HUES48 (cell line): ENCODE results near the gene NACC2.
"Not testable (repeated sequence)": the region's sequence is repeated elsewhere in the genome, so short reads cannot be mapped to it uniquely, and the experiment has no call there.

ENCODE experiments used
- H3K27ac ChIP-seq: one replicate; pipeline ENCODE4 v1.7.0; 2013; ENCODE audit warnings: low read depth, low read length, inconsistent platforms
- H3K27me3 ChIP-seq: 2 replicates; pipeline ENCODE4 v1.6.1; 2013; ENCODE audit warnings: mild to moderate bottlenecking, low read length; ENCODE audit not compliant: control insufficient read depth, insufficient read depth
- H3K36me3 ChIP-seq: 2 replicates; pipeline ENCODE4 v1.6.1; 2013; ENCODE audit warnings: low read length; ENCODE audit not compliant: control insufficient read depth, insufficient read depth
- H3K4me1 ChIP-seq: 2 replicates; pipeline ENCODE4 v1.6.1; 2013; ENCODE audit warnings: mild to moderate bottlenecking, low read length; ENCODE audit not compliant: control insufficient read depth, insufficient read depth
- H3K4me3 ChIP-seq: 2 replicates; pipeline ENCODE4 v1.5.1; 2013; ENCODE audit warnings: mild to moderate bottlenecking, low read depth, low read length
- H3K9ac ChIP-seq: 2 replicates; pipeline ENCODE4 v1.6.1; 2013; ENCODE audit warnings: mild to moderate bottlenecking, low read depth, low read length, moderate library complexity
- H3K9me3 ChIP-seq: 2 replicates; pipeline ENCODE4 v1.6.1; 2013; ENCODE audit warnings: low read length; ENCODE audit not compliant: control insufficient read depth, insufficient read depth

NACC2 gene

DNA sequence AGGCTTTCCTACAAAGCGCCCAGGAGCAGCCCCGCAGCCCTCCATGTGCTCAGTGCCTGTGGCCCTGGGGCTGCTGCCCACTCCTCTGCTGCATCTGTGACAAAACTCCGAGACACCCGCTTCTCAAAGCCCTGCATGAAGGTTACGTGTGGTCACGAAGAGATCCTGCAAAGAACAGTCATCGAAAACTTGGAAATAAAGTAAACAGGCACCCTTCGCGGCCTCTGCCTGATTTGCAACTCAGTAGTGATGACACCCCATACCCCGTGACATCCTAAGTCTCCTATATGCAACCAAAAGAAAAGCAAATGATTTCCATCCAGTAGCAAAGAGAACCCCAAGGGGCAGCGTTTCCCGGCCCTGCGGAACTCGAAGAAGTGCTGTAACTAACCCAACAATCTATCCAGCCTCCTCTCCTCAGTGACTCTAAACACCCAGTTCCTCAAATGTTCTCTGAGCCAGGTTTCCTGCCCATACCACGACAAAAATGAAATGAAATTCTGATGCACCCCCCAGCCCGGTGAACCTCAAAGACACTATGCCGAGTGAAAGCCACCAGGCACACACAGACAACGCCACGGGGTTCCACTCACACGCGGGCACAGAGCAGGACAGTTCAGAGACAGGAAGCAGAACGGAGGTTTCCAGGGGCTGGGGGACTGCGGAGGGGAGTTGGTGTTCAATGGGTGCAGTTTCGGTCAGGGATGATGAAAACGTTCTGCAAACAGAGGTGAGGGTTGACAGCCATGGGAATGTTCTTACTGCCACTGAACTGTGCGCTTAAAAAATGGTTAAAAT, 19.0 kb downstream of the NACC2 start:
- Histone ChIP-seq H3K4me3 (no peak overlapping the region), H3K27me3 (no peaks in the 10 kb centered on the region), H3K9me3 (no peaks in the 10 kb centered on the region), H3K27ac (no peak overlapping the region), H3K9ac (no peak overlapping the region), H3K4me1 (no peaks in the 10 kb centered on the region), H3K36me3 (no peaks in the 10 kb centered on the region)

DNA sequence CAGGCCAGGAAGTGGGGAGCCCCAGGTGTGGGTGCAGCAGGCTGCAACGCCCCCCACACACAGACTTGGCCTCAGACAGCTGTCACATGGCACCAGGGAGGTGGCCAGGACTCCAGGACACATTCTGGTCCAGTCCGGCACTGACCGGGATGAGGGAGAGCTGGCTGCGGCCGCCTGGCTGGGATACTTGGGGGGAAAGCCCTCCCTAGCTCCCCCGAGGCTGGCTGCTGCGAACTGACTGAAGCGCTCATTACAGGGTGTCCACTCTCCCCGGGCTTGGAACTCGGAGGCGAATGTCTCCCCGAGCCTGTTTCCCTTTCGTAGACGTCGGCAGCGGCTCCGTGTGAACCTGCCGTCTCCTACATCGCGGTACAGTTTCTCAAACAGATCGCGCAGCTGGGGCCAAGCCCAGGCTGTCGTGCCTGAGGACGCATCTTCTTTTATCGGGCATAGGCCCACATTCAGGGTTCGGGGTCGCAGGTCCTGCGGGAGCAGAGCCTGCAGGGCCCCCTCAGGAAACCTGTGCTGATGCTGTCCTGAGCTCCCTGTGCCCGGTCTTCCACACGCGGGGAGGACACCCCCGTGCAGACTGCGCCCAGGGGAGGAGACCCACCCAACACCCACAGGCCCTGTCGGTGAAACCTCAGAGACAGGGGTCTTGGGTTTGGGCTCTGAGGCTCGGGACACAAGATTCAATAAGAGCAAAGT, 19.8 kb downstream of the NACC2 start:
- no peaks in the 10 kb centered on the region for H3K36me3 ChIP-seq
- H3K27ac ChIP-seq: no peak overlapping the region
- H3K9me3 ChIP-seq: no peaks in the 10 kb centered on the region
- H3K4me1 ChIP-seq: no peaks in the 10 kb centered on the region
- H3K4me3 ChIP-seq: no peak overlapping the region
- no peak overlapping the region for H3K9ac ChIP-seq
- no peaks in the 10 kb centered on the region for H3K27me3 ChIP-seq

DNA sequence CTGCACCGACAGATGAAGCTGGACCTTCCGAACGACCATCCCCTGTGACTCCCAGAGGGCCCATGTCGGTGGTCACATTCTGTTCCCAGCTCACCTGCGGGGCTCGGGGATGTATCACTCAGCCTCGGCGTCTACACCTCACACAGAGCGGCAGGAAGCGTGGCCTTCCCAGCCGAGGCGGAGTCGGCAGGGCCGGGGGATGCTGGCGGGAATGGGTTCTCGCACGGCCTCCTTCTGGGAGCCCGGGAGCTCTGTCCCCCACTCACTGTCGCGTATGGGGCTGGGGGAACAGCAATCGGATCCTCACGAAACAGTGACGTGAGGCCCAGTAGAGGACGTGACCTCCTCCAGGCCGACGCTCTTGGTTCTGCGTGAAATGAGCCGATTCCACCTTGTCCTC, 20.4 kb downstream of the NACC2 start:
- Histone ChIP-seq H3K36me3 (no peaks in the 10 kb centered on the region), H3K4me1 (no peaks in the 10 kb centered on the region), H3K27me3 (no peaks in the 10 kb centered on the region), H3K27ac (no peak overlapping the region), H3K9ac (no peak overlapping the region), H3K4me3 (no peak overlapping the region), H3K9me3 (no peaks in the 10 kb centered on the region)

DNA sequence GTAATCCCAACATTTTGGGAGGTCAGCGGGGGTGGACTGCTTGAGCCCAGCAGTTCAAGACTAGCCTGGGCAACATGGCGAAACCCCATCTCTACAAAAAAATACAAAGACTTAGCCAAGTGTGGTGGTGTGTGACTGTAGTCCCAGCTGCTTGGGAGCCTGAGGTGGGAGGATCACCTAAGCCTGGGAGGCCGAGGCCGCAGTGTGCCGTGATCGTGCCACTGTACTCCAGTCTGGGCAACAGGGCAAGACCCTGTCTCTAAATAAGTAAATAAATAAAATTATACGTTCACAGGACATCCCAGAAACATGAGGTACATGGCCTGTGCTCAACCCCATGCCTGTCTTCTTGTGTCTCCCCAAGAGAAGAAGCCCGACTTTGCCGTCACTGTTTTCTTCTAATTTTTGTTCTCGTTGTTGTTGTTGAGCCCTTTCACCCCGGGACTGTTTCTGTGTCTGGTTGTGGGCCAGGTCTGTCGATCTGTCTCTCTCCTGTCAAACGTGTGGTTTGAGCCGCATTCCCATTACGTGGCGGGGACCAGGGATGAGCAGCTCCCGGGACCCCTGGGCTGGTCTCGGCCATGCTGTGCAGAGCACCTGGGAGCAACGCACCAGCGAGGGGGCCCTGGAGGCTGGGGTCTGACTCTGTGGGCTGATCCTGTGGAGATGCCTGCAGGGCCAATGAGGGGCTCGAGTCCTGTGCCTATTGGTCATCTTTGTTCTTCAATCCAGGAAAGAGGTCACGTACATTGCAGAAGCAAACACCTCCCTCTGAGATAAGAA, 32.2 kb downstream of the NACC2 start:
- H3K4me1 ChIP-seq: peaks cover 14% of the 10 kb centered on the region
- H3K9ac ChIP-seq: no peak overlapping the region
- H3K27ac ChIP-seq: no peak overlapping the region
- H3K9me3 ChIP-seq: no peaks in the 10 kb centered on the region
- H3K27me3 ChIP-seq: no peaks in the 10 kb centered on the region
- no peak overlapping the region for H3K4me3 ChIP-seq
- no peaks in the 10 kb centered on the region for H3K36me3 ChIP-seq

DNA sequence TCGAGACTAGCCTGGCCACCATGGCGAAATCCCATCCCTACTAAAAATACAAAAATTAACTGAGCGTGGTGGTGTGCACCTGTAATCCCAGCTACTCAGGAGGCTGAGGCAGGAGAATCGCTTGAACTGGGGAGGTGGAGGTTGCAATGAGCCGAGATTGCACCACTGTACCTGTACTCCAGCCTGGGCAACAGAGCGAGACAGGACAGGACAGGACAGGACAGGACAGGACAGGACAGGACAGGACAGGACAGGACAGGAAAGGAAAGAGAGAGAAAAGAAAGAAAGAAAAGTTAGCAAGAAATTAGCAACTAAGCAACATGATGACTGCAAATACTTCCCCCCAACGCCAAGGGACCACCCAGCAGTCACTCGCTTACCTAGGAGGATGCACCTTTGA, 33.2 kb downstream of the NACC2 start:
- peaks cover 24% of the 10 kb centered on the region for H3K4me1 ChIP-seq
- H3K27ac ChIP-seq, H3K9me3 ChIP-seq, H3K36me3 ChIP-seq, H3K27me3 ChIP-seq, H3K4me3 ChIP-seq, H3K9ac ChIP-seq: not testable (repeated sequence)

DNA sequence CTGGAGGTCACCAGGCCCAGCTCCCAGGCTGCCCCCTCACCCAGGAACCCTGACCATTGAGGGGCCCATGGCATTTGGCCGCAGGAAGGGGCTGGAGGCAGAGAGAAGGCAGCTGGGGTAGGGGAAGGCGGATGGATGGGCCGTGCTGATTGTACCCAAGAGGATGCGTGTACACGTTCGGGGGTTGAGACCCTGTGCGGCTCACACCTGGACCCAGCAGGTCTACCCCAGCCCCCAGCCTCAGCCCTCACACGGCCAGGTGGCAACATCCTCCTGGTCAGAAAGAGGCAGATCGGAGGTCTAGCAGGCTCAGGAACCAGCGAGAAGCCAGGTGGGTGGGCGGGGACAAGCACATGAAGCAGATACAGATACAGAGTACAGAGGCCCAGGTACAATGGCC, 33.7 kb downstream of the NACC2 start:
- Histone ChIP-seq H3K27me3 (no peaks in the 10 kb centered on the region), H3K9ac (no peak overlapping the region), H3K4me3 (no peak overlapping the region), H3K4me1 (peaks cover 29% of the 10 kb centered on the region), H3K27ac (no peak overlapping the region), H3K9me3 (no peaks in the 10 kb centered on the region), H3K36me3 (no peaks in the 10 kb centered on the region)

DNA sequence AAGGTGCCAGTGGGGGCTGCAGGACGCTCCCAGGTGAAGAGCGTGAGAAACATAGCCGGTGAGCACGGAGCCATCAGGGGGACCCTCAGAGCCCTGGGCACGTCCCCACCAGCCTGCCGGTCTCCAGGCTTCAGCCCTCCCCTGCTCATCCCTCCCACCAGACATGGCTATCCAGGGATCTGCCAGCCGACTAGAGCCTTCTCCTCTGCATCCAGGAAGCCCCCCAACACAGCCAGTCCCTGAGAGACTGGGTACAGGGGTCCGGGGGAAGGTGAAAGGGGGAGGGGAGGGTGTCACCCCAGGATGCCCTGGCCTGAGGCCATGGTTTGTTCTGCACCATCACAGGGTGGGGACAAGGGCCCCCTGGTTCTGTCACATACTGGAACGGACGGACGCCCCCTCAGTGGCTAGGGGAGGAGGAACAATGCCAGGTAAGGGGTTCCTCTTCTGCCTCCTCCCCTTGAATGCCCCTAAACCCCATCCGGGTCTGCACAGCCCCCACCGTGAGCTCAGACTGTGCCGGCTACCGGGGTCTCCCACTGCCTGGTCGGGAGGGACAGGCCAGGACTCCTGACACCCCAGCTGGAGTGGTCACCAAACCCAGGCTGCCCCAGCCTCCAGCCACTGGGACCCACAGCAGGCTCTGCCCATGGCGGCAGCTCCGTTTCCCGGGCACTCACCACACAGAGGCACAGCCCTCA, 34.3 kb downstream of the NACC2 start:
- H3K36me3 ChIP-seq: no peaks in the 10 kb centered on the region
- H3K9ac ChIP-seq: no peak overlapping the region
- peaks cover 32% of the 10 kb centered on the region for H3K4me1 ChIP-seq
- H3K27ac ChIP-seq: no peak overlapping the region
- no peaks in the 10 kb centered on the region for H3K9me3 ChIP-seq
- H3K27me3 ChIP-seq: no peaks in the 10 kb centered on the region
- H3K4me3 ChIP-seq: no peak overlapping the region

DNA sequence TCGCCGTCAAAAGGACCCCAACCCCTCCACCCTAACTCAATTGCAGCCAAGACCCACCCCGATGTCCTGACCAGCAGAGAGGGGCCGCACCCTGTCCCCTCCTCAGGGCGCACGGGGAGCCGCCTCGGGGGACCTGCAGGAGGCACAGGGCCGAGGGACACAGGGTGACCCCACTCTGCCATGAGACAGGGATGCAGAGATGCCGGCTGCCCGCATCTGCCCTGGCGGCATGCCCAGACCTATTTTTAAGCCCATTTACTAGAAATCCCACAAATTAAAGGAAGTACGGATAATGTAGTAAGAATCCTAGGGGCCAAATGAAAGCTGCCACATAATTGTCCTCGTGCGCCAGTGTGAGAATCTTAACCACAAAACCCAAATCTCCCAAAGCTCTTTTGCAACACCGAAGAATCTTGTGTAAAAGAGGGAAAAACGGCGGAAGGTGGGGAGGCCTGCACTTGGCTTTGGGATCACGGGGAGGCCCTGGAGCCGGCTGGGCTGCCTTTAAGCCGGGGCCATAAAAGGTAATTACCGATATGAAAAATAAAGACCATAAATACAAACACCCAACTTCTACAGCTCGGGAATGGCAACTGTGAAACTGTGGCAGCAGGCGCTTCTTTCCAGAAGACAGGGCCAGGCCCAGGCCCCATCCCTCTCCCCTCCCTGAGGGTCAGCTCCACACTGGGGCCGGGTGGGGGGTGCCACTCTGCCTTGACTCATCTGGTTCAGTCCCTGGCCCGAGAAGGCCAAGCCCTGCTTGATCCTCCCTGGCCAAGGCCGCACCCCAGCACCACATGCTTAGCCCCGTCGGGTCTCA, 35.0 kb downstream of the NACC2 start:
- H3K4me1 ChIP-seq: peaks cover 32% of the 10 kb centered on the region
- no peak overlapping the region for H3K9ac ChIP-seq
- H3K36me3 ChIP-seq: no peaks in the 10 kb centered on the region
- H3K27me3 ChIP-seq: no peaks in the 10 kb centered on the region
- H3K9me3 ChIP-seq: no peaks in the 10 kb centered on the region
- H3K27ac ChIP-seq: no peak overlapping the region
- no peak overlapping the region for H3K4me3 ChIP-seq

DNA sequence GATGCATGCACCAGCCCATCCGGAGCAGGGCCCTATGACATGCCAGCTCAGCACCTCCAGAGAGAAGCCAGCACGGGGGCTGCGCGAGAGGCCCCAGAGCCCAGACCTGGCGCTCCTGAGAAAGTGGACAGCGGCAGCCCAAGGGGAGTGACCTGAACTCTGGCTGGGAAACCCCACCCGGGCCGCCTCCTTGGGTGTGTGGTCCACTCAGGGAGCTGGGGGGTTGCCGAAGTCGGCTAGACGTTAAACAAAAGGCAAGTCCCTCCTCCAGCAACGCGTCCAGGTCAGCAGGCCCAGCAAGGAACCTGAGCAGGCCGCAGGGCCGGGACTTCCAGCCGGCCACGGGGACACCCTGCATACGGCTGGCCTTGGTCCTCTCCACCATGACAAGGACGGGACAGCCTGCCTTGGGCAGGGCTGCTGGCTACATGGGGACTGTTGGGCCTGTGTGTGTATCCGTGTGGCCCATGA, 35.7 kb downstream of the NACC2 start:
- H3K36me3 ChIP-seq: no peaks in the 10 kb centered on the region
- no peak overlapping the region for H3K9ac ChIP-seq
- H3K27ac ChIP-seq: no peak overlapping the region
- no peak overlapping the region for H3K4me3 ChIP-seq
- no peaks in the 10 kb centered on the region for H3K9me3 ChIP-seq
- H3K4me1 ChIP-seq: peaks cover 32% of the 10 kb centered on the region
- no peaks in the 10 kb centered on the region for H3K27me3 ChIP-seq

DNA sequence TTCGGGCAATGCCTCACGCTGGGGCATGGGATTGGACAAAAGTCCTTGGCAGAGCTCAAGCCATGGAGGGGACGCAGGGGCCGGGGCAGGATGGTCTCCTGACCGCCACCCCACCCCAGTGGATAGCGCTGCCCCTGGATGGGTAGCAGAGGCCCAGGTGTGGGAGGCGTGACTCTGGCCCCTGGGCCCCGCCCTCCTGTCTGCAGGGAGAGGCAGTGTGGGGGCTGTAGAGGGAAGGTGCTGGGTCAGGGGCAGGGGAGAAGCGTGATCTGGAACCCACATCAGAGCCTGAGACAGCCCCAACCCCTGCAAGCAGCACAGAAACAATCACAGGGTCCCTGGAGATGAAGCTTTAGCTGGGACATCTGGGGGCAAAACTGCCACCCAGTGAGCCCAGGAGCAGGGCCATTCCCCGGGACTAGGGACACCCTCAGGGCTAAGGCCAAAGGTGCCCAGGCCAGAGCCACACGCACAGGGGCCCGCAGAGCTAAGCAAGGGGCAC, 36.2 kb downstream of the NACC2 start:
- Histone ChIP-seq H3K27ac (no peak overlapping the region), H3K9ac (no peak overlapping the region), H3K27me3 (no peaks in the 10 kb centered on the region), H3K4me3 (no peak overlapping the region), H3K9me3 (no peaks in the 10 kb centered on the region), H3K36me3 (no peaks in the 10 kb centered on the region), H3K4me1 (peaks cover 32% of the 10 kb centered on the region)
